ENCODE measurements around the gene PHACTR3.

PHACTR3 gene

DNA sequence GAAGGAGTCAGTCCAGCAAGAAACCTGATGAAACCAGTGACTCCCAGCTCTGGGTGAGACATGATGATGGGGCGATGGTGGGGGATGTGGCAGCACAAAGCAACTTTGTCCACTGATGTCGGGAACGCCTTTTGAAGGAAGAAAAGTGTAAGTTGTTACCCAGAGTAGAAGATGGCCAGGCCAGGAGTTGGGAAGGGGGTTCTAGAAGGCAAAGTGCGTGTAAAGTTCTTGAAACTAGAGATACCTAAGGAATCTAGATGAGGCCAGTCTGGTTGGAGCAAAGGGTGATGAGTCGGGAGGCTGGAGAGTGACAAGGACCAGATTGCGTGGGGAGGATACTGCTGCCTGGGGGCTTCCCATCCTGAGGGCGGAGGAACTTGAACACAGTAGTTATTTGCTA, 117.0 kb downstream of the PHACTR3 start:
- H3K4me3 ChIP-seq (ENCODE audit: low read depth, low read length), result no peak overlapping the region
- DNase-seq (ENCODE audit: low read depth), result no peak
- TF ChIP-seq CTCF (conservative IDR thresholded peaks at IDR 0.05; ENCODE audit: low read depth, low read length), result no peak

GRCh38 chr20:59723108-59723500, 118.8 kb downstream of the PHACTR3 start:
- H3K4me3 ChIP-seq (ENCODE audit: low read depth, low read length), result no peak overlapping the region
- no peak for DNase-seq (ENCODE audit: low read depth)
- no peak for TF ChIP-seq CTCF (conservative IDR thresholded peaks at IDR 0.05; ENCODE audit: low read depth, low read length)

DNA sequence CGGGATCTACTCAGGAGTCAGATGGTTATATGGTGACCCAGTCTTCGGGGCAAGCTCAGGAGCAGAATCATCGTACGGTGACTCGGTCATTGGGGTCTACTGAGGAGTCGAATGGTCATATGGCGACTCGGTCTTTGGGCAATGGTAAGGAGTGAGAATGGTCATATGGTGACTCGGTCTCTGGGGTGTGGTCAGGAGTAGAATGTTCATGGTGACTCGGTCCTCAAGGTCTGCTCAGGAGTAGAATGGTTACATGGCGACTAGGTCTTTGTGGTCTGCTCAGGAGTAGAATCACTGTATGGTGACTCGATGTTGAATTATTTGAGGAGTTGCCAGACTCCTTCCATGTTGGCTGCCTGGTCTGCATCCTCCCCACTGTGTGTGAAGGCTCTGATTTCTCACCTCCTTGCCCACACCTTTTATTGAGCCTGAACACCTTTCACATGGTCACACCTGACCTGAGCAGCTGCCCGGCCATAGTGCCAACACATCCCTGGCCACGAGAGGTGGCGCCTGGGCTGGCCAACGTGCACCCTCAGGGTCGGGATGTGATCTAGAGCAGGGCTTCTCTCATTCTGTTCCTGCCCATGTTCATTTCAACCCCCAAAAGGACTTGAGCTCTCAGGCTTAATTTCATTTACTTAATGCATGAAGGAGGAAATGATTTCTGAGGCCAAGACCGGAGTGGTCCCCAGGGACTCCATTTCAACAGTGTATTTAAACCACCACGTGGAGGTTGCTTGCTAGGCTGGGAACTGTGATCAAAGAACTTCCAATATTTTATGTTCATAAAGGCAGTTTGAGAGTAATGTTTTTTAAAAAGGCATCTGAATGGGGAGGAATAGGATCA, 119.5 kb downstream of the PHACTR3 start:
- TF ChIP-seq CTCF (conservative IDR thresholded peaks at IDR 0.05; ENCODE audit: low read depth, low read length), result no peak
- no peak for DNase-seq (ENCODE audit: low read depth)
- no peak overlapping the region for H3K4me3 ChIP-seq (ENCODE audit: low read depth, low read length)

GRCh38 chr20:59724457-59725366, 120.4 kb downstream of the PHACTR3 start:
- no peak for TF ChIP-seq CTCF (conservative IDR thresholded peaks at IDR 0.05; ENCODE audit: low read depth, low read length)
- no peak overlapping the region for H3K4me3 ChIP-seq (ENCODE audit: low read depth, low read length)
- DNase-seq (ENCODE audit: low read depth), result no peak

DNA sequence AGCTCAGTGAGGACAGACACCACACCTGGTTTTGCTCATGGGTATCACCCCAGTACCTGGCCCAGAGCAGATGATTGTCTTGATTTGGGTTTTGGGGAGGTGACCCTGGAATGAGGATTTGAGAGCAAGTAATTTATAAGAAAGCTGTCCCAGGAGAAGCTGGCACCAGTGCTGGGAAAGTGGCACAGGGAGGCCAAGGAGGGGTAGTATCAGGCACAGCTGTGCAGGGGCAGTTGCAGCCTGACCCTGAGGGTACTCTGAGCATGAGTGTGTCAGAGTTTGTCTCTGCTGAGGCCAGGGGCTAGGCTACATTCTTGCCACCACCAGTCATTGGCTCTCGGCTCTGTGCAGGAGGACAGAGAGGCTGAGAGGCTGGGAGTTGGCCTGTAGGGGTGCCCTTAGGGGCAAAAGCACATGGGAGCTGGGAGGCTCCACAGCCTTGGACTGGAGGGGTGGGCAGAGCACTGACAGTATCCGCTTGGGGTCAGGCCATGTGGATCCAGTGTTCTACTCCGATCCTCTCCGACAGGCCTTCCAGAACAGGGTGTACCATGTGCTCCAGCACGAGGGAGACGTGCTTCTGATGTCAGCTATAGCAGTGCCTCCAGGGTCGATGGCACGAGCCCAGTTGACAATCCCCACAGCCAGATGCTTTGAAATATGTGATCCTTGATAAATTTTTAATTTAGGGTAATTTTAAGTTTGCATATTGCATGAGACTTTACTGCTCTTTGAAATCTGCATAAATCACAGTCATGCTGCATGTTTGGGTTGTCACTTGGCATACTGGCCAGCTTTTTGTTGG, 121.3 kb downstream of the PHACTR3 start:
- no peak overlapping the region for H3K4me3 ChIP-seq (ENCODE audit: low read depth, low read length)
- TF ChIP-seq CTCF (conservative IDR thresholded peaks at IDR 0.05; ENCODE audit: low read depth, low read length), result no peak
- no peak for DNase-seq (ENCODE audit: low read depth)

DNA sequence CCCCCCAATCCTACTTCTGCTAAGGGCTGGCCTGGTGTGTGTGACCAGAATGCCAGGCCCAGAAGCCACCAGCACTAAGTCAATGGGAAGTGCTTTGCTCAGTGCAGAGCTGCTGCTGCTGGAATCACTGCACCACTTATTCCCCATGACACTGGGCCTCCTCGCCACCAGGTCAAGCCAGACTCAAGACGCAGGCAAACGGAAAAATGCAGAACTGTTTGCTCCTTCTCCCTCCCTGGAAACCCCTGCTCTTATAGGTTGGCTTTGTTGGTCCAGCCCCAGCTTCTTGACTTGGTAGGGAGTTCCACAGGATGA, 121.9 kb downstream of the PHACTR3 start:
- no peak overlapping the region for H3K4me3 ChIP-seq (ENCODE audit: low read depth, low read length)
- no peak for DNase-seq (ENCODE audit: low read depth)
- TF ChIP-seq CTCF (conservative IDR thresholded peaks at IDR 0.05; ENCODE audit: low read depth, low read length), result no peak

All from choroid plexus epithelial cell (primary cell).